Stimulated activated CD4-positive, alpha-beta T cell treated with anti-CD3 and anti-CD28 coated beads, Interleukin-4, amount 100 ng/mL, for 4 hours (primary cell): ENCODE measurements around the gene HIC2.
"Not testable (repeated sequence)": the region's sequence is repeated elsewhere in the genome, so short reads cannot be mapped to it uniquely, and the experiment has no call there.

Source experiments
- DNase-seq, 2 experiments: peaks; one replicate each; pipeline ENCODE4 v3.0.0-alpha.2; 2020

Gene HIC2

GRCh38 chr22:21451545-21452520 is 34.7 kb downstream of the HIC2 start:
- no peak for DNase-seq

DNA sequence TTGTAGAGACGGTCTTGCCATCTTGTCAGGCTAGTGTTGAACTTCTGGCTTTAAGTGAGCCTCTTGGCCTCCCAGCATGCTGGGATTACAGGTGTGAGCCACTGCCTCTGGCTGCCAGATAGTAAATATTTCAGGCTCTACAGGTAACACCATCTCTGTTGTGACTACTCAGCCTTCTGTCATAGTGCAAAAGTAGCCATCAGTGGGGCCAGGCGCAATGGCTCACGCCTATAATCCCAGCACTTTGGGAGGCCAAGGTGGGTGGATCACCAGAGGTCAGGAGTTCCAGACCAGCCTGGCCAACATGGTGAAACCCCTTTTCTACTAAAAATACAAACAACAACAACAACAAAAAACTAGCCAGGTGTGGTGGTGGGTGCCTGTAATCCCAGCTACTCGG is 35.5 kb downstream of the HIC2 start:
- not testable (repeated sequence) for DNase-seq

- not testable (repeated sequence) for DNase-seq
Observed at GRCh38 chr22:21454998-21455333, 37.8 kb downstream of the HIC2 start.

- no peak for DNase-seq
Observed at GRCh38 chr22:21455334-21456089, 38.3 kb downstream of the HIC2 start.

DNA sequence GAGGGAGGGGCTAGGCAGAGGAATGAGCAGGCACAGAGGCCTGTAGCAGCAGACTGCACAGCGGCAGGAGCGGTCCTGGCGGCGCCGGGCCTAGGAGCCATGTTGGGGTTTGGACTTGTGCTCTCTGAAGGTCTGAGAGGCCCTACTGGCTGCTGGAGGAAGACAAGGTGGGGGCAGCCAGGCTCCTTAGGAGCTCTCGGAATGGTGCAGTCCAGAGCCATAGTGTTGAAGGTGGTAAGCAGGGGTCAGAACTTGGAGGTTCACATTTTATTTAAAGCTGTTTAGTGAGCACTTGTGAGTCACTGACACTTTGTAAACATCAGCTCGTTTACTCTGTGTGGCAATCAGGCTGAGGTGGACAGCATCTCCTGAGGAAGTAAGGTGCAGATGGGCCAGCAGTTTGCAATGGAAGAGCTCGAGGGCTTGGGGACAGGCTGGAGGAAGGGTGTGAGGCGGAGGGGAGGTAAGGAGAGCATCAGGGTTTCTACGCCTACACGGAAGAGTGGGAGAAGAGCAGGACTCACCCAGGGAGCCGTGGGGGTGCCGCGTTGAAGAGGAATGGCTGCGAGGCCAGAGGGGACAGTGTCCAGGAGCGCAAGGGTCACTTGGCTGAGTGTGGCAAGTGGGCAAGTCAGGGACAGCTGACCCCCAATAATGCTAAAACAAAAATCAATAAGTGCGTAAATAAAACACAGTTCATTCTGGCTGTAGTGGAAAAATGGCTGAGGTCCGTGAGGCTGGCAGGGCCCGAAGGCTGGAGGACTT is 40.0 kb downstream of the HIC2 start:
- DNase-seq = no peak

- DNase-seq = not testable (repeated sequence)
Observed at GRCh38 chr22:21462672-21463071, 45.5 kb downstream of the HIC2 start.

DNA sequence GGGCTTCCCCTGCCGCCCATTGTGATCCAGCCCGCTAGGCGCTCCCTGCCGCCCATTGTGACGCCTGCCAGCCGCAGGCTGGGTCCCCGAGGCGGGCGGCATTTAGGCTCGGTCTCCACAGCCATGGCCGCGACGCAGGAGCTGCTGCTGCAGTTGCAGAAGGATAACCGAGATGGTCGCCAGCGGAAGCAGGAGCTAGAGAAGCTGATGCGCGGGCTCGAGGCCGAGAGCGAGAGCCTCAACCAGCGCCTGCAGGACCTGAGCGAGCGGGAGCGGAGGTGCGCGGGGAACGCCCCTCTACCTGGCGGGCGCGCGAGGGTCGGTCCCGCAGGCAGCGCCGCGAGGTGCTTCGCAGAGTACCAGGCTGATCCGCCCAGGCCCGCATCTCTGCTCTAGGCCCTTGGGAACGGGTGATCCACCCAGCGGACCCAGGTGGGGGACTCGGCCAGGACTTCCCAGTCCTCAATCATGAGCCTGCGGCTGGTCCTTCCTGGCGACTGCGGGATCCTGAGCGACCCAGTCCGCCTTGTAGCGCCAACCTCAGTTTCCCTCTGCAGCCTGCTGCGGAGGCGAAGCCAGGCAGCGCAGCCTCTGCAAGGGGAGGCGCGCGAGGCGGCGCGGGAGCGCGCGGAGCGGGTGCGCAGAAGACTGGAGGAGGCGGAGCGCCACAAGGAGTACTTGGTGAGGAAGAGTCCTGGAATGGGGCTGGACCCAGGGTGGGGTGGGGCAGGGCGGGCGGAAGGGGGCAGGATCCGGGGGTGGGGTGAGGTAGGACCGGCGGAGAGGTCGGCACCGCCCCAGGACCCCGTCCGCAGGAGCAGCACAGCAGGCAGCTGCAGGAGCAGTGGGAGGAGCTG is 50.4 kb downstream of the HIC2 start, which contains the start of gene TMEM191C:
Gene TMEM191C (plus strand): TSS at position 51 of the 857 bp plus-strand sequence. CDS start 73 bp downstream, at position 124.
- not testable (repeated sequence) for DNase-seq

DNA sequence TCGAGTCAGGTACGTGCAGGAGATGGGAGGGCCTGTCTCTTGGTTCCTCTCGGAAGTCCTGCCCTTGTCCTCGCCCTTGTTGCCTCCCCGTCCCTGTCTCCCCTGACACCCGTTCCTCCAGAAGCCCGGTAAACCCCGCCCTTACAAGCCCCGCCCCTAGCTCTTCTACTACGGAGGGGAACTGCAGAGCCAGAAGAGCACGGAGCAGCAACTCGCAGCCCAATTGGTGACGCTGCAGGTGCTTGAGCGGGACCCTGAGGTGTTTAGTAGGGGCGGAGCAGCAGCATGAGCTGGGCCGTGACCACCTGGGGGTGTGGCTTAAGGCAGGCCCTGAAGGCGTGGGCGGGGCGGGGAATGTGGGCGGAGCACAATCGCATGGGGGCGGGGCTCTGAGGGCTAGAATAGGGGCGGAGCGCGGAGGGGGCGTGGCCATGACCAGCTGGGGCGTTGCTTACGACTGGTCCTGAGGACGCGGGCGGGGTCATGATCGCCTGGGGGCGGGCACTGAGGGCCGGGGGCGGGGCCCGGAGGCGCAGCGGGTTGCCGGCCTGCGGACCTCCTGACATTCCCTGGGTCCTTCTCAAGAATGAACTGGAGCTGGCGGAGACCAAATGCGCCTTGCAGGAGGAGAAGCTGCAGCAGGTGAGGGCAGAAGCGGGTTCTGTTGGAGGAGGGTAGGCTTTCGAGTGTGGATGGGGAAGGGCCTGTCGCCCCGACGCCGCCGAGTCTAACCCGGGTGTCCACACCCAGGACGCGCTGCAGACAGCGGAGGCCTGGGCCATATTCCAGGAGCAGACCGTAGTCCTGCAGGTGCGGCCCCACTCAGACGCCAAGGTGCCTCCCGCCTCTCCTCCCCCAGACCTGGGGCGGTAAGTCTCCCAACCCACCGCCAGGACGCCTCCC is 51.3 kb downstream of the HIC2 start:
- peak; percentile 86 to 95 for DNase-seq

DNA sequence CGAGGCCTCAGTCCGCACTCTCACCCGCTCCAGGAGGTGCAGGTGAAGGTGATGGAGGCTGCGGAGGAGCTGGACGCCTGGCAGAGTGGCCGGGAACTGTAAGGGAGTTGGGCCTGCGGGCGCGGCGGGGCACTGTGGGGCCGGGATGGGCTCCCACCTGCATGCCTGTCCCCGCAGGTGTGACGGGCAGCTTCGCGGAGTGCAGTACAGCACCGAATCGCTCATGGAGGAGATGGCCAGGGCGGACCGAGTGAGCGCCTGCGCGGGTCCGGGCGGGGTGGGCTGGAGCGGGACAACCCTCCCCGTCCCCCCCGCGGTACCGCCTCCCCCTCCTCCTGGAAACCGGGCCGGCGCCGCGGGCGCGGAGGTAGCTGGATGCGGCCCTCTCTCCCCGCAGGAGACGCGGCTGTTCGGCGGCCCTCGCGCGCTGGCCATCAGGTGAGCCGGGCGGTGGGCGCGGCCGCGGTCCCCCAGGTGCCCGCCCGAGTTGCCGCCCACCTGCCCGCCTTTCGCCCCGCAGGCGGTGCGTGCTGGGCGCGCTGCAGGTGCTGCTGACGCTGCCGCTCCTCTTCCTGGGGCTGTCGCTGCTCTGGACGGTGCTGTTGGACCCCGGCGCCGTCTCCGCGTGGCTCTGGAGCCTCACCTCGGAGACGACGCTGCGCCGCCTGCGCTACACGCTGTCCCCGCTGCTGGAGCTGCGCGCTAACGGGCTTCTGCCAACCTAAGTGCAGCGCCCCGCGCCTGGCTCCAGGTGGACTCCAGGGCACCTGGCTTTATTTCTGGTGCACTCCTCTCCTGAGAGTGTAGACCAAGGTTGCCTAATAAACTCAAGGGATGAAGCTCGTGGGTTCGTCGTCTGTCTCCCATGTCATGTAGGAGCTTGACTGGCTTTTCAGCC is 52.2 kb downstream of the HIC2 start:
- DNase-seq = not testable (repeated sequence)

- DNase-seq = not testable (repeated sequence)
Observed at GRCh38 chr22:21472984-21473383, 55.8 kb downstream of the HIC2 start.

GRCh38 chr22:21473664-21474063 is 56.5 kb downstream of the HIC2 start:
- DNase-seq = not testable (repeated sequence)

- DNase-seq = not testable (repeated sequence)
Observed at GRCh38 chr22:21484039-21484438, 66.9 kb downstream of the HIC2 start.

DNA sequence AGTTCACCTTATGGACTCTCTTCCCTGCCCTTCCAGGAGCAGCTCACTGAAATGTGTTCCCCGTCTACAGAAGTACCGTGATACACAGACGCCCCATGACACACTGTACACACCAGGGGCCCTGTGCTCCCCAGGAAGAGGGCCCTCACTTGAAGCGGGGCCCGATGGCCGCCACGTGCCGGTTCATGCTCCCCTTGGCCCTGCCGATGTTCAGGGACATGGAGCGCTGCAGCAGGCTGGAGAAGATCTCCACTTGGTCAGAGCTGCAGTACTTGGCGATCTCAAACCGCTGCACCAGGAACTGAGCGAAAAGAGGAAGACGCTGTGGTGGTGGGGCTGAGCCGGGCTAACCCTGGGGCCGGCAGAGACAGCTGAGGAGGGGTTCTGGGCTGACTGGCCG is 70.6 kb downstream of the HIC2 start:
- DNase-seq = not testable (repeated sequence)

DNA sequence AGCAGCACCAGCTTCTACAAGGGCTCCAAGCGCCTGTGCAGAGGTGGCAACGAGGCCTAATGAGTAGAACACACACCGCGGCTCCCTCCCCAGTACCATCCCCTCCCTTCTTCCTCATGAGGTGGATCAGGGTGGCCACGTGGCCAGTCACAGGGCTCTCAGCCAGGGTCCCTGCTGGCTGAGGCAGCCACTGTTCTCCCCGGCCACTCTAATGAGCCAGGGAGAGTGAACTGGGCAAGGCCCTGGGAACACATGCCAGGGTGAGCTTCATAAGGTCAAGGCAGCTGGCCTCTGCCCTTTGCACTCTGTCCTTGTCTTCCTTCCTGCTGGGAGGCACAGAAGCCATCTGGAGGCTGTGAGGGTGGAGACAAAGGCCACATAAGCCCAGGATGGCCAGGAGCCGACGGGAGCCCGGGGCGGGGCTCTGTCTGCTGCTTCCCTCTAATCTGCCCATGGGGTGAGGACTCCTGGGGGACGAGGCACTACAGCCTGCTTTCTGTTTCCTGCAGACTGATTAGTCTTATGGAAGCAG is 72.0 kb downstream of the HIC2 start:
- DNase-seq = not testable (repeated sequence)

GRCh38 chr22:21490556-21490955 is 73.4 kb downstream of the HIC2 start:
- DNase-seq = not testable (repeated sequence)

DNA sequence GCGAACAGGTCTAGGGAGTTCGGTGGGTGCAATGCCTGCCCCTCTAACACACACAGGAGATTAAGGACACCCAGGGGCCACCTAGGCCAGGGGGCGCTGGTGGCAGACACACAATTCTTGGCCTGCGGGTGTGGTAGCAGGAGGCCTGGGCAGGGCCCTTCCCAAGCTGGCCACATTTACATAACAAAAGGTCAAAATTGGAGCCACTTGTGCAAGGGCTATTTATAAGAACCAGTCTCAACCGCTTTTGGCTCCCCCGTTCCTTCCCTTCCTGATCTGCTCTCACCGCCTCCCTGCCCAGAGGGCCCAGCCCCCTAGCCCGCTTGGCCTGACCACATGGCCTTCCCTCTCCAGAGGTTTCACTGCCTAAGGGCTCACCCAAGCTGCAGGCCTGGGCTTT is 75.1 kb downstream of the HIC2 start:
- DNase-seq = not testable (repeated sequence)

GRCh38 chr22:21493789-21494782 is 76.9 kb downstream of the HIC2 start:
- DNase-seq = not testable (repeated sequence)

DNA sequence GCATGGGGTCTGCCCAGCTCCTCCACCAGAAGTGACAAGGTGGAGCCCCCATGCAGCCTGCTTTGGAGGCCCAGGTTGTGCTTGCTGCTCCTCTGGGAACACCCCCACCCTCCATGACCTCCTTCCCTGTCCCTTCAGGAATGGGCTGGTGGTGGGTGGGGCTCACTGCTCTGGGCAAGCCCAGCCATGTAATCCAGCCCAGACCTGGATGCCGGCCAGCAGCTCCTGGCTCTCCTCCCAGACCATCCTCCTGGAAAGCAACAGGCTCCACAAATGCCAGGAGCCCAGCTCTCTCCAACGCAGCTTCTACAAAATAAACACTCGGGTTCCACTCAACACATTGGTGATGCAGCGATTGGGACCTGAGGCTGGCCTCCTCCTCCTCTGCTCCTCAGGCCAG is 80.8 kb downstream of the HIC2 start:
- not testable (repeated sequence) for DNase-seq
